ENCODE data around the gene SCYGR4.

SCYGR4 gene

GRCh38 chr2:227632827-227633226 lies 15.5 kb downstream of the SCYGR4 start:
- Histone ChIP-seq H3K4me3 (ENCODE audit: low read length) (no peak overlapping the region), H2AFZ (ENCODE audit: low read depth, low read length) (no peak overlapping the region), H3K9ac (ENCODE audit: low read length) (no peak overlapping the region), H3K4me2 (ENCODE audit: low read length) (no peak overlapping the region), H3K27ac (ENCODE audit: low read length) (no peak overlapping the region), H4K20me1 (ENCODE audit: insufficient read depth, low read length) (no peaks in the 10 kb centered on the region), H3K36me3 (replicated peaks; ENCODE audit: low read depth, low read length) (no peaks in the 10 kb centered on the region), H3K27me3 (ENCODE audit: low read depth, low read length) (peaks cover 15% of the 10 kb centered on the region), H3K9me3 (ENCODE audit: insufficient read depth, low read length) (no peaks in the 10 kb centered on the region), H3K79me2 (ENCODE audit: low read length) (no peaks in the 10 kb centered on the region), H3K4me1 (ENCODE audit: low read length) (peaks cover 8% of the 10 kb centered on the region)
- no peak for TF ChIP-seq CTCF (IDR thresholded peaks at IDR 0.05; ENCODE audit: low read depth, low read length)
- TF ChIP-seq EZH2phosphoT487 (IDR thresholded peaks at IDR 0.05; ENCODE audit: low read depth), result no peak

GRCh38 chr2:227634201-227634600 lies 16.9 kb downstream of the SCYGR4 start:
- Histone ChIP-seq H3K4me3 (ENCODE audit: low read length) (no peak overlapping the region), H4K20me1 (ENCODE audit: insufficient read depth, low read length) (no peaks in the 10 kb centered on the region), H3K27me3 (ENCODE audit: low read depth, low read length) (peaks cover 15% of the 10 kb centered on the region), H3K4me1 (ENCODE audit: low read length) (no peaks in the 10 kb centered on the region), H3K9me3 (ENCODE audit: insufficient read depth, low read length) (no peaks in the 10 kb centered on the region), H3K79me2 (ENCODE audit: low read length) (no peaks in the 10 kb centered on the region), H3K4me2 (ENCODE audit: low read length) (no peak overlapping the region), H3K9ac (ENCODE audit: low read length) (no peak overlapping the region), H3K27ac (ENCODE audit: low read length) (no peak overlapping the region), H3K36me3 (replicated peaks; ENCODE audit: low read depth, low read length) (no peaks in the 10 kb centered on the region), H2AFZ (ENCODE audit: low read depth, low read length) (no peak overlapping the region)
- TF ChIP-seq CTCF (IDR thresholded peaks at IDR 0.05; ENCODE audit: low read depth, low read length) (no peak), EZH2phosphoT487 (IDR thresholded peaks at IDR 0.05; ENCODE audit: low read depth) (no peak)

GRCh38 chr2:227642656-227643055 lies 25.4 kb downstream of the SCYGR4 start:
- H3K36me3 ChIP-seq (replicated peaks; ENCODE audit: low read depth, low read length), result no peaks in the 10 kb centered on the region
- H3K4me1 ChIP-seq (ENCODE audit: low read length), result no peaks in the 10 kb centered on the region
- no peak overlapping the region for H3K4me3 ChIP-seq (ENCODE audit: low read length)
- H4K20me1 ChIP-seq (ENCODE audit: insufficient read depth, low read length), result no peaks in the 10 kb centered on the region
- 0 out of 2 replicates have a peak, but pooled peaks cover 8% of the 10 kb centered on the region for H3K27me3 ChIP-seq (ENCODE audit: low read depth, low read length)
- H3K9ac ChIP-seq (ENCODE audit: low read length), result no peak overlapping the region
- no peak overlapping the region for H3K27ac ChIP-seq (ENCODE audit: low read length)
- H2AFZ ChIP-seq (ENCODE audit: low read depth, low read length), result no peak overlapping the region
- H3K4me2 ChIP-seq (ENCODE audit: low read length), result no peak overlapping the region
- no peaks in the 10 kb centered on the region for H3K9me3 ChIP-seq (ENCODE audit: insufficient read depth, low read length)
- TF ChIP-seq EZH2phosphoT487 (IDR thresholded peaks at IDR 0.05; ENCODE audit: low read depth), result no peak
- no peak for TF ChIP-seq CTCF (IDR thresholded peaks at IDR 0.05; ENCODE audit: low read depth, low read length)
- no peaks in the 10 kb centered on the region for H3K79me2 ChIP-seq (ENCODE audit: low read length)

GRCh38 chr2:227643990-227644551 lies 26.8 kb downstream of the SCYGR4 start:
- Histone ChIP-seq H3K4me2 (ENCODE audit: low read length) (no peak overlapping the region), H3K9me3 (ENCODE audit: insufficient read depth, low read length) (no peaks in the 10 kb centered on the region), H3K4me3 (ENCODE audit: low read length) (no peak overlapping the region), H4K20me1 (ENCODE audit: insufficient read depth, low read length) (no peaks in the 10 kb centered on the region), H3K4me1 (ENCODE audit: low read length) (no peaks in the 10 kb centered on the region), H3K36me3 (replicated peaks; ENCODE audit: low read depth, low read length) (no peaks in the 10 kb centered on the region), H3K79me2 (ENCODE audit: low read length) (no peaks in the 10 kb centered on the region), H3K27me3 (ENCODE audit: low read depth, low read length) (0 out of 2 replicates have a peak, but pooled peaks cover 8% of the 10 kb centered on the region), H2AFZ (ENCODE audit: low read depth, low read length) (no peak overlapping the region), H3K27ac (ENCODE audit: low read length) (no peak overlapping the region), H3K9ac (ENCODE audit: low read length) (no peak overlapping the region)
- TF ChIP-seq EZH2phosphoT487 (IDR thresholded peaks at IDR 0.05; ENCODE audit: low read depth) (no peak), CTCF (IDR thresholded peaks at IDR 0.05; ENCODE audit: low read depth, low read length) (peak; percentile 15; the same call in 1 of the 2 replicates)
